CD4-positive, alpha-beta T cell treated with Interferon alpha-2 for 1 hour (primary cell): ENCODE data around the gene GRID2.

Experiments used
- DNase-seq, 2 donors: peaks; one replicate each; pipeline ENCODE4 v3.0.0-alpha.2; 2020 to 2022

GRID2 gene

DNA sequence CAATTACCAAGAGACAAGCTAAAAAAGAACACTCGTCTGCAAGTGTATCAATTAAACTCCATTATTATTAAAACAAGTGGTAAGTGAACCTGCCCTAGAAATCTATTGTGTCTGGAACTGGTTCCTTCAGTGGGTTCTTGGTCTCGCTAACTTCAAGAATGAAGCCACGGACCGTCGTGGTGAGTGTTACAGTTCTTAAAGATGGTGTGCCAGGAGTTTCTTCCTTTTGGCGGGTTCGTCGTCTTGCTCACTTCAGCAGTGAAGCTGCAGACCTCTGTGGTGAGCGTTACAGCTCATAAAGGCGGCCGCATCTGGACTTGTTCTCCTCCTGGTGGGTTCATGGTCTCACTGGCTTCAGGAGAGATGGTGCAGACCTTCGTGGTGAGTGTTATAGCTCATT, 231.8 kb downstream of the GRID2 start:
- DNase-seq, result no peak

DNA sequence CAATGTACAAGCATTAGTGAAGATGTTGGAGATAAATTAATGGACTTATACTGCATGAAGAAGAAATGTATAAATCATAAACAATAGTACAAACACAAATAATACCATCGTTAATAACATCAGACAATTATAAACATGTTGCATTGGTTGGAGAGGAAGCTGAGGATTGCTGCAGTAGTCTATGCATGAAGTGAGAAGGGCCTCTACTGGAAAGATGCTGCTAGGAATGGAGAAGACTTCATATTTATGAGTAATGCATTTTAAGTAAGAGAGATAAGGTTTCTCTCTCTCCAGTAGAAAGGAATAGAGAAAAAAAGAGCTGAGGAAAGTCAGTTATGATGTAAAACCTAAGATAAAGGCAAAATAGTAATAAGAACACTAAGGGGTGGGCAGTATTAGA, 247.8 kb downstream of the GRID2 start:
- DNase-seq, result no peak

GRCh38 chr4:92566269-92566668, 262.5 kb downstream of the GRID2 start:
- no peak for DNase-seq

GRCh38 chr4:92580816-92581215, 277.1 kb downstream of the GRID2 start:
- no peak for DNase-seq

- no peak for DNase-seq
Observed at GRCh38 chr4:92599044-92599443, 295.3 kb downstream of the GRID2 start.

DNA sequence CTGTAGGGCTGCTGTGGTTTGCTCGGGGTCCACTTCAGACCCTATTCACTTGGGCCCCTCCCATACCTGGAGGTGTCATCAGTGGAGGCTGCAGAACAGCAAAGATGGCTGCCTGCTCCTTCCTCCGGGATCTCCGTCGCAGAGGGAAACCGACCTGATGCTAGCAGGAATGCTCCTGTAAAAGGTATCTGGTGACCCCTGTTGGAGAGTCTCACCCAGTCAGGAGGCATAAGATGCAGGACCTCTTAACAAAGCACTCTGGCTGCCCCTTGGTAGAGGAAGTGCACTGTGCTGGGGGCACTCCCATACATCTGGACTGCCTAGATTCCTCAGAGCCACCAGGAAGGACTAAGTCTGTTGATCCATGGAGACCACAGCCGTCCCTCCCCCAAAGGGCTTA, 296.9 kb downstream of the GRID2 start:
- DNase-seq, result no peak

DNA sequence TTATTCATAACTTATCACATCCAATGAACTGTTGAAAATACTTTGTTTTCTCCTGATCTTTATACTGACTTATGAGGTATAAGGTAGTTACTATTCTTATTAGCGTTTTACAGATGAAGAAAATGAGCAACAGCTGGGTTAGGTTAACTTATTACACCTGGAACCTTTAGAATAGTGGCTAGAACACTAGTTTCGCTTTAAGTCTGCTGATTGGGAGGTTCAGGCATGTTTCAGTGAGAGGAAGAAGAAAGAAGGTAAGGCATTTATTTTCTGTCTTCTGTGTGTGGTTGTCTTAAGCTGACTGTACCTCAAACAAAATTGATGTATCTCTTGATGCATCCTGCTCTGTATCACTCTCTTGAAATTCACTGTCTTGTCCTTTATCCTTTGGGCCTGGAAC, 302.5 kb downstream of the GRID2 start:
- no peak for DNase-seq

DNA sequence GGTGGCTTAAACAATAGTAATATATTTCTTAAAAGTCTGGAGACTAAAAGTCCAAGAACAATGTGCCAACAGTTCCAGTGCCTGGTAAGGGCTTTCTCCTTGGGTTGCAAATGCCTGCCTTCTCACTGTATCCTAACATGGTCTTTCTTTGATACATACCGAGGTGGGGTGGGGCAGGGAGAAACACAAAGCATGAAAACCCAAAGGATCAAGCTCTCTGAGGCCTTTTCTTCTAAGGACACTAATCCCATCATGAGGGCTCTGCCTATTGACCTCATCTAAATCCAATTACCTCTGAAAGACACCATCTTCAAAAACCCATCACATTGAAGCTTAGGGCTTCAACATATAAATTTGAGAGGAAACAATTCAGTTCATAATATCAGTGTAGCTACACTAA, 311.3 kb downstream of the GRID2 start:
- no peak for DNase-seq

- DNase-seq, result no peak
Observed at GRCh38 chr4:92618968-92619367, 315.2 kb downstream of the GRID2 start.

DNA sequence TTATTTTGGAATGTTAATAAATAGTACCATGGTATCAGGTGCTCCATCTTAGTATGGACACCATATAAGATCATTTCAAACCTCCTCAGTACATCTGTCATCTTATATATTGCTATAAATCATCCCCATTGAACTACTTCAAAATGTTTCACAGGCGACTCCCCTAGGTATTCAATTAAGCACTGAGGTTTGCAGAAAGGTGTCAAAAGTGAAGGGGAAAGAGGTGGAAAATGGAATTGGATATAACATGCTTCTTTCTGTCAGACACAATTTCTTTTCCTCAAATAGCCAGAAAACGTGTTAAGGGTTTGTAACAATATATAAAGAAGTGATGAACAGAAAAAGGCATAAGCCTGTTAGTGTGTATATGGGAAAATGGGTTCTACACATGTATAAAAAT, 325.5 kb downstream of the GRID2 start:
- no peak for DNase-seq

DNA sequence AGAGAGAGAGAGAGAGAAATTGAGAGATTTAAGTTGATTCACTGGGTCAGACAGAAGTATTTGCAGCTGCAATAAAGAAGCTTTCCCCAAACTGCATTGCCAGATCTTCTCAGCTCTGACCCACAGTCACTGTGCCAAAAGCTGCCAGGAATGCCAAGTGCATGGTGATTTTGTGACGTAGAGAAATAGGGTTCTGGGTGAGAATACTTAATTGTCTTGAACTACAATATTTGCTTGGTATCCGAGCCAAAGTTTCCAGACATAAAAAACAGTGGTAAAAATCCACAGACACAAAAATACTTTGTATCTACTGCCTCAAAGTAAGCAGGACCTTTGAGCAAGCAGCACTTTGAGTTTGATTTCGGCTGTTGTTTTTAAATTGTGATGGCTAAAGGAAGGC, 331.1 kb downstream of the GRID2 start:
- no peak for DNase-seq

- DNase-seq, result no peak
Observed at GRCh38 chr4:92636038-92636806, 332.5 kb downstream of the GRID2 start.

- DNase-seq, result no peak
Observed at GRCh38 chr4:92641409-92641808, 337.6 kb downstream of the GRID2 start.

- DNase-seq, result no peak
Observed at GRCh38 chr4:92646826-92647225, 343.1 kb downstream of the GRID2 start.

GRCh38 chr4:92651536-92651935, 347.8 kb downstream of the GRID2 start:
- no peak for DNase-seq

DNA sequence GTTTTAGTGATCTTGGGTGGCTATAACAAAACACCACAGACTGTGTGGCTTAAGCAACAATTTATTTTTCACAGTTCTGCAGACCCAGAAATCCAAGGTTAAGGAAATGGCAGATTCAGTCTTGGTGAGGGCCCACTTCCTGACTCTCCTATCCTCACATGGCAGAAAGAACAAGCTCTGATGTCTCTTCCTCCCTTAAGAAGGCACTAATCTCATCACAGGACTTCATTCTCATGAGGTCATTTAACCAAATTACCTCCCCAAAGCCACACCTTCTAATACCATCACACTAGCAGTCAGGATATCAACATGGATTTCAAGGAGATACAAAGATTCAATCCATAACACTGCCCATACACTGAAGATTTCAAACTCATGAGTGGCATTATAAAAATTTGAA, 350.3 kb downstream of the GRID2 start:
- no peak for DNase-seq

DNA sequence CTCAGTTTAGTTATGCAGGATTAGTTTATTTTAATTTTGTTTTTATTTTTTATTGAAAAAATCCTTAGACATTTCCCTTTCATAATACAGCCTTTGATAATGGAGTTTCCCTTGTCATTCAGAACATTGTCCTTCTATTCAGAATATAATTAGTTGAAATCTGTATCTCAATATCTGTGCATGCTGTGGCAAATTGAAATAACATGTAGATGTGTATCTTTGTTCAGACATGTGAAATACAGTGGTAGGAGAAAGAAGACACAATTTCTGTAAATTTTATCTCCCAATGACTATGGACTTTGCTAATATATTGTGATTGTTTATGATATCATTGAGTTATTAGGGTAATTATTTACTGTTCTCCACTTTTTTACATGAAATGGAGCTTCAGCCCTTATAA, 353.9 kb downstream of the GRID2 start:
- no peak for DNase-seq

DNA sequence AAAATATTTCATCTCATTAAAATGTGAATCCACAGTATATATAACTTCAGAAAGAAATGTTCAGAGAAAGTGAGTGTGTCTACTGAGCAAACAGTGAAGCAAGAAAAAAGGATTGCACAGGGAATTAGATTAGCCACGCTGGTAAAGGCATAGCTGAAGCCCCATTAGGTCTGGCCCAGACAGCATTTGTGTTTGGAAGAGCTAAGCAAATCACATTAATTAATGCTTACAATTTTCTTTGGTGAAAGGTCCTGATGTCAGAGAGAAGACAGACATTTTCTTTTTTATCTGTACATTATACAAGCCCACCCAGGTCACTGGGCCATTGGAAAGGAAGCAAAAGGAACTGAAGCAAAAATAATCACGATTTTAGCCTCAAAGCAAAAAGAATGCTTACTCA, 354.6 kb downstream of the GRID2 start:
- DNase-seq, result no peak

GRCh38 chr4:92677805-92678204, 374.0 kb downstream of the GRID2 start:
- no peak for DNase-seq

DNA sequence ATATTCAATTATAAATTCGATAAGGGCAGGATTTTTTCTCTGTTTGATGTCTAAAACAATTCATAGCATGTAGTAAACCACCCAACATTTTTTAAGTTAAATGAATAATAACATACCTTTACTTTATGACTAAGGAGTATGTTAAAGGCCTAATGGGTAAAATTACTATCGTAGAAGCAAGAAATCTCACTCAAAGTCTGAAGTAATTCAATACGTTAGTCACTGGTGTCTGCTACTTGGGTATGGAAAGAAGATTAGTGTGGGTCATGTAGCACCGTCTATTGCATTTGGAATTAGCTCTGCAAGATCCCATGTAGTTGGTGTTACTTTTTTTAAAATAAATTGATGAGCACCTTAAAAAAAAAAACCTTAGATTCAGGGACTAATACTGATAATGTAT, 374.5 kb downstream of the GRID2 start:
- no peak for DNase-seq

DNA sequence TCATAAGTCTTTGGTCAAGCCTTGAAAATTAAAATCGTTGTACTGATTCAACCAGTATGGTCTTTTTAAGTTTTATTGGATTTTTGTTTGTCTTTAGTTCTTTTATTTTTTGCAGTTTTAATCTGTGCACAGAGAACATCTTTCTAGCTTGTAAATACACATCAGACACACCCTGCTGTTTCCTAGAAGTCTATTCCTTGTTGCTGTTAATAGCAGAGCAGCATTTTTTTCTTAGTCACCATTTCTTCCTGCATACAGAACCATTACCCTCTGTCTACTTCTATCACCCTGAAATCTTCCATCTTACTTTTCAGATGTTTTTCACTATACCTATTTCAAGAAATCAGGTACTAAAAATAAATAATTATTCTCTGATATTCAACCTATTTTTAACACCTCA, 375.4 kb downstream of the GRID2 start:
- no peak for DNase-seq

GRCh38 chr4:92714640-92715039, 410.9 kb downstream of the GRID2 start:
- DNase-seq, result no peak

DNA sequence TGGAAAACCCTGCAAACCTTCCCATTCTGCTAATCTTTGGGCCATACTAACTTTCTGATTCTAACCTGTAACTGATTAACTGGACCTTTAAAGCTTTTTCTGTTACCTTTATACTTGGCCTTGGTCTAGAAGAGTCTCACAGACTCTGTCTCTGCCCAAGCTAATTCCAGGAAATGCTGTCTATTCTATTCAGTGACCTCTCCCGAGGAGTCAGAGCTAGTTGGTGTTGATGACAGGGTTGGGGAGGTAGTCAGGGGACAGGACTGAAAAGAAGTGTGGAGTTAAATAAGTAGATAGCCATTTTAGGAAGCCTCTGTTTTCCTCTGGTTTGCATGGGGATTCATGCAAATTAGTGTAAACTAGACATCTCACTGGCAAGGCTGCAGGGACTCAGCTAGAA, 429.5 kb downstream of the GRID2 start:
- DNase-seq, result no peak

- DNase-seq, result no peak
Observed at GRCh38 chr4:92735025-92735665, 431.4 kb downstream of the GRID2 start.

DNA sequence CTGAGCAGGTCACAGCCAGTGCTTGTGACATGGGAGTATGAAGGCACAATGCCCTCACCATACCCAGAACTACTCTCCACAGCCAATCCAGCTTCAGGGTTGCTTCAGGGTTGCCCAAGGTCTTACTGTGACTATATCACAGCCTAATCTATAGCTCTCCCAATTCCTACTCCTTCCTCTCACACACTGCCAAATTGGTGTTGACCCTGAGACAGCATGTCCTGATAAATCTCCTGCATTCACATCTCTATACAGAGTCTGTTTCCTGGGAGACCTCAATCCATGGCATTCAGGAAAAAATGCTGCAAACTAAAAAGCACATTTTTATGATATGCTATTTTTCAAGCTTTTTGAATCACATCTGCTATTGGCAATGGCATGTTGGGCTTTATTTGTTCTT, 456.7 kb downstream of the GRID2 start:
- no peak for DNase-seq
